HG02885 (cell line): ENCODE measurements around the gene IMP3.
"Not testable (repeated sequence)": the region's sequence is repeated elsewhere in the genome, so short reads cannot be mapped to it uniquely, and the experiment has no call there.

Experiments
- ATAC-seq: cut with Tn5 transposase; IDR thresholded peaks from one replicate; pipeline ENCODE4 v1.9.1; 2021; ENCODE audit warnings: mild to moderate bottlenecking; ENCODE audit not compliant: unreplicated experiment, poor library complexity

IMP3 gene

DNA sequence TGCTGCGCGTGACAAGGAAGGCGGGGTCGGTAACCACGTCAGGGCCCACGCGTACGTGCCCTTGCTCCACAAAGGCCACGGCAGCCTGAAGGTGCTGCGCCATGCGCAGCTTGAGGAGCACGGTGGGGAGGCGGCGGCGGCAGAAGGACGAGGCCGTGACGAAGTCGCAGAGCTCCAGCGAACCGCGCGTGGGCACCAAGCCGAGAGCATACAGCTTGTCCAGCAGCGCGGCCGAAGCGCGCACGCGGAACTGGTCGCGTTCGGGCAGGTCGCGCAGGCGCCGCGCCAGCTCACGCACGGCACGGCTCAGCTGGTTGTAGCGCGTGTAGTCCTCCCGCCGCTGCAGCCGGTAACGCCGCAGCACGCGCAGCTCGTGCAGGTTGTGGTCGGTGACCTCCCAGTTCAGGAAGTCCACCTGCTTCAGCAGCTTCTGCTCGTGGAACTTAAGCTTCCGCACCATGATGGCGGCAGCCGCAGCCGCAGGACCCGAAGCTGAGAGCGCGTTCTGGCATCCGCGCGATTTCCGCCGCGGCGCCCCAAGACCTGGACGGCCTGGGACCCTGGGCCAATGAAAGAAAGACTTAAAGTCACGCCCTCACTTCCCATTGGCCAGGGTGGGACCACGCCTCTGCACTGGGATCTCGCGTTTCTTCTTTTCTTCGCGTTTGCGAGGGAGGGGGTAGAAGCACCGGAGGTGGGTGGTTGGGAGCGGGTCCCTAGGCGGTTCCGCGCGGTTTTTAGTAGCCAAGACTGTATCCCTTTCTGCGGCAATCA lies at the start of gene IMP3:
IMP3 (minus strand) TSS at position 516 of the 774 bp plus-strand sequence; CDS start at position 460, 56 bp downstream.
- peak; percentile 93 for ATAC-seq

- ATAC-seq, result not testable (repeated sequence)
These were observed 49.4 kb upstream of the IMP3 start for GRCh38 chr15:75689429-75689828.

- no peak for ATAC-seq
These were observed 48.8 kb upstream of the IMP3 start for GRCh38 chr15:75688831-75689230.

DNA sequence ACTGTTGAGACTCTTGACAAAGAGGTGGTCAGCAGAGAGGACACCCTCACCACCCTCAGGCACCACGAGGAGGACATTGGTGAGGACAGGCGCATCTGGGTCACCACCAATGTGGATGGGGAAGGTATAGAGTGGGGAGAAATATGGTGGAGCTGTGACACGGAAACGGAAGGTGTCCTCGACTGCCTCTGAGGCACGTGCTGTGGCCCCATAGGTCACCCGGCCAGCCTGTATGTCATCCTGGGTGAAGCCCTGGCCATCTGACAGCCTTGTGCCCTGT lies 48.2 kb upstream of the IMP3 start:
- ATAC-seq, result no peak

DNA sequence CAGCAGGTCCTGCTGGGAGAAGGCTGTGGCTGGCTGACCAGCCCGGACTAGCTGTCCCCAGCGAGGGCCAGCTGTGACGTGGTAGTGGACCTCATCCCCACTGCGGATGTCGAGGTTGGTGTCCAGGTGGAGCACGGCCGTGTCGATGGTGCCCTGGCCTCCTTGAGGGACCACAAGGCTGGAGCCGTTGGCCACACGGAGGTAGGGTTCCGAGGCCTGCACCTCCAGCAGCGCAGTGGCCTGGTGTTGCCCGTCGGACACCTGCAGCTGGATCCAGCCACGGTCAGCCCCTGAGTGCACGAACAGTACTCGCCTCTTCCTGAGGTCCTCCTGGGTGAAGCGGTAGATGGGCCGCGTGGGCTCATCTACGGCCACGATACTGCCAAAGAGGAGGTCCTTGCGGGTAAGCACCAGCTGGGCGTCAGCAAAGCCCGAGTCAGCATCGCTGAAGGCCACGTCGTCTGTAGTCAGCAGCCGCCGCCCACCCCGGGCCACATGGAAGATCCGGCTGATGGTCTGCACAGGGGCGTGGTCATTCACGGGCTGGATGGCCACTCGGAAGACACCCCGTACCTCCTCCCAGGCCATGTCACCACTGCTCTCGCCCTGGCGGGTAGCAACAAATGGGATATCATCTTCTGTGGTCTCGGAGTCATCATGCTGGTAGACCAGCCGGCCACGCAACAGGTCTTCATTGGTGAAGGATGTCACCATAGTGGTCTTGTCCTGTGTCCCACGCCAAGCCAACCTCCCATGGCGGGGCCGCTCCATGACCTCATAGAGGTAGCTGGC lies 47.7 kb upstream of the IMP3 start:
- ATAC-seq, result no peak

DNA sequence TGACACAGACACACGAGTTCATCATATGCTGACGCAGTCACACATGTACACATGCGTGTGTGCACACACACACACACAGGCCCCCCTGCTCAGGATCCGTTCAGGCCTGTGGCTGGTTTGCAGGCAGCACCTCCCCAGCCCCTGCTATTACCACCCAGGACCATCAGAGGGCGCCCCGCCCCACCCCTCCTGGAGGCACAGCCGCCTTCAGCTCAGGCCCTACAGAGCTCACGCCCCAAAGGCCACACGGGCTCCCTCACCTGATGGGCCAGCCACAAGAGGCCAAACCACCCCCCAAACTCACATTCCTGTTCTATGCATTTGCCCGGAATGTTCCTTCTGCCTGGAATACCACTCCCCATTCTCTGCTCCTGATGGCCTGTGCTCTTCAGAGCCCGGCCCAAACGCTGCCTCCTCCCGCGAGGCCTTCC lies 46.2 kb upstream of the IMP3 start:
- ATAC-seq, result not testable (repeated sequence)

- no peak for ATAC-seq
These were observed 45.2 kb upstream of the IMP3 start for GRCh38 chr15:75685195-75685594.

DNA sequence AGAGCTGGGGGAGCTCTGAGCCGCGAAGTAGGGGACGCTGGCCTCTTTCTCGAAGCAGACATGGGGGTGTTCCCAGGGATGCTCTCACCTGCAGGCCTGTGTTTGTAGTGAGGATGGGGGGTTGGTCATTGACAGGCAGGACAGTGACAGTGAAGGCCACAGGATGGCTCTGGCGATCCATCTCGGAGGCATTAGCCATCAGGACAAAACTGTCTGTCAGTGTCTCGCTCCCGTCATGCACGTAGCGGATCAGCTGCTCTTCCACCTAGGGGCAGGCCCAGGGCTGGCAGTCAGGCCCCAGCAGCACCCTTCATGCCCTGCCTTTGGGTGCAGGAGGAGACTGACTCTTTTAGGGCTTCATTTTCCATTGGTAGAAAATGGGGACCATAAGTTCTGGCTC lies 44.6 kb upstream of the IMP3 start:
- no peak for ATAC-seq

DNA sequence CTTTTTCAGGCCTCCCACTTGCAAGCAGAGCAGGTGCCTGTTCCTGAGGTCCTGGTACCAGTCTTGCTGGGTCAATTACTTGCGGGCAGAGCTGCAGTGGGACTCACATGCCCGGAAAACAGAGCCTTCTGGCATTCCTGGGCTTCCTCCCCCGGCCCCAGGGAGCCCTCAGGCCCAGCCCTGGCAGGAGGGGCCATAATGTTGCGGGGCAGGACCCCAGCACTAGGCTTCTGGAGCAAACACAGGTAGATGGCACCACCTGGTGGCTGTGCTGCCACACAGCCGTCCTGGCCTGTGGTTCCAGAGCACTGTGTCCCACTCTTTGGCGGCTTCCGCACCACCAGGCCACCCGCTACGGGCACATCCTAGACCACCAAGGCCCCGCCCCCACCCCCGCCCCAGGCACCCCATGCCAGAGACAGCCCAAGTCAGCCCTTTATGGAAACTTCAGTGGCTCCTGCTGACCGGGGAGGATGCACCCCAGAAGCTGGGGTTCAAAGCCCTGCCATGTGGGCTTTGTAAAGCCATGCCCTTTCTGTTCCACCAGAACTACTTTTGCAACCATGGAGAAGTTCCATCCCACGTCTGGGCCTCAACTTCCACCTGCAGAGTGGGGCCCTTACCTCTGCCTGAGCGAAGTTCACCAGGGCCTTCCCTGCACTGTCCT lies 43.8 kb upstream of the IMP3 start:
- not testable (repeated sequence) for ATAC-seq

- no peak for ATAC-seq
These were observed 42.4 kb upstream of the IMP3 start for GRCh38 chr15:75682181-75683135.

DNA sequence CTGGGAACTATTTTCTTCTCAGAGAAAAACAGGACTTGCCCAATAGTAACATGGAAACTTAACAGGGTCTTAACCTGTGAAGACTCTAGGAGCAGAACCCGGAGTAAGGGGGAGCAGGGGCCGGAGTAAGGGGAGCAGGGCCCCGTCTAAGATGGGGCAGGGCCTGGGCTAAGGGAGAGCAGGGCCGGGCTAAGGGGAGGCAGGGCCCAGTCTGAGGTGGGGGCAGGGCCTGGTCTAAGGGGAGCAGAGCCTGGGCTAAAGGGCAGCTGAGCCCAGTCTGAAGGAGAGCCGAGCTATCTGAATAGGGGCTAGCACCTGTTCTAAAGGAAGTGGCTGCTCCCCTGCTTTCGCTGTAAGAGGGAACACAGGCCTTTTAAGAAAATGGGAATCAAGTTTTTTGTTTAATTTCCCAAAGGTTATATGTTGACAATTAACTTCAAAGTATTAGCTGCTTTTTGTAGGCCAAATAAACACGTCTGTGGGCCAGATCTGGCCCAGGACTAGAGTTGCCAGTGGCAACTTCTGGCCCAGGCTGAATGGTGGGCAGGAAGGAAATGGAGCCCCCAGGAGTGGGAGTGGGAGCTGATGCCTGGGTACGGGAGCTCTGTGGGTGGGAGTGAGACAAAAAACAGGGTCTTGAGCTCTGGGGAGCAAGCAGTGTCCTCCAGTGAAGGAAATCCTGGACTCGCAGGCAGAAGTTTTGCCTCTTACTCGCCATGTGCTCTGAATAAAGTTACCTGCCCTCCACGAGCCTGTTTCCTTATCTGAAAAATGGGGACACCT lies 40.2 kb upstream of the IMP3 start:
- no peak for ATAC-seq

GRCh38 chr15:75678324-75678690 lies 38.3 kb upstream of the IMP3 start:
- not testable (repeated sequence) for ATAC-seq

DNA sequence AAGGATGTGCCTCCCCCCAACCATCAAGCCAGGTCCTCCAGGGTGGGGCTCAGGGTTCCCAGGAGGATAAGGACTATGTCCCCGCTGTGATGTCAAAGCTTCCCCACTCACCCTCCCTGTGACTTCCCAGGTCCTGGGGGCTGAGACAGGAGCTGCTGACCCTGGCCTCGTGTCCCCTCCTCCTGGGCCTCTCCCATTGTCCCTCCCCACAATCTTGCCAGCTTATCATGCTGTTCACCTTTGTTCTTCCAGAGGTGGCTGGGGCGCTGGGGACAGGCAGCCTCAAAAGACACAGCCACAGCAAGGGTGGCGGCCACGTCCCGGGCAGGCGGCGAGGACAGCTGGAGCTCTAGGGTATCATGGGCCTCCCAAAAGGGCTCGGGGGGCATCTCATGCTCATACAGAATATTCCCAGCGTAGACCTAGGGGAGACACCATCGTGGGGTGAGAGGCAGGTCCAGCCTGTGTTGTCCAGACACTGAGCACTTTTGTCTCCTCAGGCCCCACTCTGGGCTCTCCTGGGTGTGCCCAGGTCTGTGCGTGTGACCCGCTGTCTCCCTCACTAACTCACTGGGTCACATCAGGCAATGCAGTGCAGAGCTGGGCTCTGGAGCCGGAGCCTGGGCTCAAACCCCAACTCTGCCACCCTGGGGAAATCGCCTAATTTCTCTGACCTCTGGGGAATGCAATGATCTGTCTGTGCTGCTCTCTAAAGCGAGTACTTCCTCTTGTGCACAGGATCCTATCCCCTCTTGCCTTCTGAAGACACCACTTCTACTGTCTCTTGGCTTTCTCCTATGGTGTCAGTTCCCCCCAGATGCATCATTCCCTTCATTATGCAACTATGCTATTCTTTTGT lies 37.7 kb upstream of the IMP3 start:
- ATAC-seq, result no peak

DNA sequence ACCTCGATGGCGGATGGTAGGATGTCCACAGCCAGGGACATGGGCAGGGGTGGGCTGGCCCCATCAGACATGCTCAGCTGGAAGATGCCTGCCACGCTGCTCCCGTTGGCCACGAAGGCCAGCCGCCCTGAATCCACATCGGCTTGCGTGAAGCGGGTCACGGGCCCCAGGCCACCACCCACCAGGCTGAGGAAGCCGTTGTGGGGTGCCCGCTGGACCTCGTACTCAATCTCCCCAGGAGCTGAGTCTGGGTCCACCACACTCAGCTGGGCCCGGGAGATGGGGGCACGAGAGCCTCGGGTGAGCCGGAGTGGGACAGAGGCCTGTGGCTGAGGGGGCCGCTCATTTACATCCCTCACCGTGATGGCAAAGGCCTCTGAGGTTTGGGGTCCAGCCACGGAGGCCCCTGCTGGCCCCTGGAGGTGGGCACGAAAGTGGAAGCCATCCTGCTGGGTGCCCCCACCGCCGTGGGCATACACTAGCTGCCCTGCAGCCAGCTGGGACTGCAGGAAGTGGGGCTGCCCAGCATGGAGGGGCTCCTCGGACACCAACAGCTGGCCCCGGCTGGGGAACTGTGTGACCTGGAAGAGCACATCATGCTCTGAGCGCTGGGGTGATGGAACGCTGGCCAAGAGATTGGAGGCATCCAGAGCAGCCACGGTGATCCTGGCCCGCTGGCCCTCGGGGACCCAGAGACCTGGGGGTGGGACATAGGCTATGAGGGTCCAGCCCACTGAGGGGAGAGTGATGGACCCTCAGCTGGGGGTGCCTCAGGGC lies 36.9 kb upstream of the IMP3 start:
- ATAC-seq, result no peak

- ATAC-seq, result no peak
These were observed 35.8 kb upstream of the IMP3 start for GRCh38 chr15:75675579-75676404.

DNA sequence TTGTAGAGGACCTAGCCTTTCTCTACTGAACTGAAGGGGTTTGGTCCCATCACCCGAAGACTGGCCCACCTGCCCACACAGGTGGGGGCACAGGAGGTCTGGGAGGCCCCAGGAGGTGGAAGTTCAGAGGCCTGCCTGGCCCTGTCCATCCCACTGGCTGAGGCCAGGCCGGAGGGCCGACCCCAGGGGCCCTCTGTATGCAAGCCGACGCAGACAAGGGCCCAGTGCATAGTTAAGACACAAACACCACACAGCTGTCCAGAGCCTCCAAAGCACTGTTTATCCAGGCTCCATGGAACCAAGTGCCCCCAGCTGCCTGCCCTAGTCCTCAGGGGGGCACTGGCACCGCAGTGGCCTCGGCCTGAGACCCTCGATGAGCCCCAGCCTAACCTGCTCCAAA lies 34.3 kb upstream of the IMP3 start:
- ATAC-seq, result no peak
